Liver (tissue), 9 donors: ENCODE data around the gene PCDH9. TPM values are rescaled to one million over a fixed set of nuclear protein-coding genes. Genes with fewer than 3 reads are reported as not detected.

Experiments
- DNase-seq: peaks from one replicate; pipeline ENCODE4 v3.0.0-alpha.2; 2017; ENCODE audit warnings: low spot score
- H3K27ac ChIP-seq, 2 donors: one replicate each; pipeline ENCODE4 v1.7.0; 2013; ENCODE audit warnings: inconsistent platforms in 2 of 2, low read length in 2 of 2, control low read depth in 1 of 2, low read depth in 1 of 2, mild to moderate bottlenecking in 1 of 2
- H3K27me3 ChIP-seq, 4 donors: one replicate each; pipeline versions ENCODE4 v1.6.1 to v1.7.0; 2013; ENCODE audit warnings: low read length in 3 of 4, inconsistent platforms in 1 of 4, mild to moderate bottlenecking in 1 of 4, moderate library complexity in 1 of 4; ENCODE audit not compliant: control insufficient read depth in 4 of 4, insufficient read depth in 4 of 4
- H3K36me3 ChIP-seq, 4 donors: one replicate each; pipeline versions ENCODE4 v1.6.1 to v1.7.0; 2013; ENCODE audit warnings: low read length in 3 of 4, mild to moderate bottlenecking in 3 of 4, low read depth in 1 of 4, moderate library complexity in 1 of 4; ENCODE audit not compliant: control insufficient read depth in 4 of 4, insufficient read depth in 3 of 4
- H3K4me1 ChIP-seq, 4 donors: one replicate each; pipeline versions ENCODE4 v1.6.1 to v1.7.0; 2013; ENCODE audit warnings: low read length in 3 of 4, mild to moderate bottlenecking in 3 of 4, moderate library complexity in 1 of 4; ENCODE audit not compliant: control insufficient read depth in 4 of 4, insufficient read depth in 4 of 4
- H3K4me3 ChIP-seq, 3 donors: one replicate each; pipeline versions ENCODE4 v1.6.1 to v1.7.0; 2013; ENCODE audit warnings: low read length in 3 of 3, control low read depth in 1 of 3, low read depth in 1 of 3, mild to moderate bottlenecking in 1 of 3
- H3K9ac ChIP-seq, 2 donors: one replicate each; pipeline ENCODE4 v1.7.0; 2013; ENCODE audit warnings: low read length in 2 of 2, mild to moderate bottlenecking in 2 of 2, moderate library complexity in 2 of 2, control low read depth in 1 of 2, low read depth in 1 of 2
- H3K9me3 ChIP-seq, 4 donors: one replicate each; pipeline versions ENCODE4 v1.6.1 to v1.7.0; 2013; ENCODE audit warnings: low read length in 3 of 4; ENCODE audit not compliant: control insufficient read depth in 4 of 4
- ATF3 ChIP-seq: IDR thresholded peaks from 2 replicates; pipeline ENCODE4 v1.6.1; 2016; ENCODE audit warnings: antibody characterized with exemption
- CTCF ChIP-seq: fragments of 150-350 bp; IDR thresholded peaks from 2 replicates; pipeline ENCODE4 v1.5.1; 2017; ENCODE audit warnings: improper control_type of control experiment, low read depth, low read length; ENCODE audit not compliant: missing input control
- EGR1 ChIP-seq, 2 donors: IDR thresholded peaks; 2 replicates each; pipeline ENCODE4 v1.6.1; 2016 to 2018; ENCODE audit warnings: antibody characterized with exemption in 2 of 2, low read depth in 2 of 2
- FOXA1 ChIP-seq: IDR thresholded peaks from 2 replicates; pipeline ENCODE4 v1.6.1; 2016; ENCODE audit warnings: antibody characterized with exemption
- FOXA2 ChIP-seq: IDR thresholded peaks from 2 replicates; pipeline ENCODE4 v1.6.1; 2016; ENCODE audit warnings: antibody characterized with exemption
- GABPA ChIP-seq, 2 donors: IDR thresholded peaks in 1 of 2; conservative IDR thresholded peaks in 1 of 2; 2 replicates each; pipeline ENCODE4 v1.6.1; 2016; ENCODE audit warnings: antibody characterized with exemption in 2 of 2, mild to moderate bottlenecking in 1 of 2, moderate library complexity in 1 of 2
- HNF4A ChIP-seq, 2 donors: conservative IDR thresholded peaks; 2 replicates each; pipeline ENCODE4 v1.6.1; 2016; ENCODE audit warnings: antibody characterized with exemption in 2 of 2, mild to moderate bottlenecking in 2 of 2
- HNF4G ChIP-seq: IDR thresholded peaks from 2 replicates; pipeline ENCODE4 v1.6.1; 2016; ENCODE audit warnings: antibody characterized with exemption
- JUND ChIP-seq, 2 donors: IDR thresholded peaks; 2 replicates each; pipeline ENCODE4 v1.6.1; 2016; ENCODE audit warnings: antibody characterized with exemption in 2 of 2
- MAX ChIP-seq: IDR thresholded peaks from 2 replicates; pipeline ENCODE4 v1.6.1; 2016; ENCODE audit warnings: antibody characterized with exemption
- NR2F2 ChIP-seq: IDR thresholded peaks from 2 replicates; pipeline ENCODE4 v1.6.1; 2016; ENCODE audit warnings: antibody characterized with exemption
- RAD21 ChIP-seq, 2 donors: IDR thresholded peaks; 2 replicates each; pipeline ENCODE4 v1.6.1; 2016; ENCODE audit warnings: antibody characterized with exemption in 2 of 2, mild to moderate bottlenecking in 2 of 2
- RXRA ChIP-seq, 2 donors: IDR thresholded peaks; 2 replicates each; pipeline ENCODE4 v1.6.1; 2017 to 2018; ENCODE audit warnings: antibody characterized with exemption in 2 of 2, mild to moderate bottlenecking in 1 of 2
- SP1 ChIP-seq: IDR thresholded peaks from 2 replicates; pipeline ENCODE4 v1.6.1; 2018; ENCODE audit warnings: antibody characterized with exemption, mild to moderate bottlenecking
- TAF1 ChIP-seq: conservative IDR thresholded peaks from 2 replicates; pipeline ENCODE4 v1.6.1; 2016; ENCODE audit warnings: antibody characterized with exemption, mild to moderate bottlenecking
- YY1 ChIP-seq: IDR thresholded peaks from 2 replicates; pipeline ENCODE4 v1.6.1; 2016; ENCODE audit warnings: antibody characterized with exemption, mild to moderate bottlenecking
- ZBTB33 ChIP-seq: IDR thresholded peaks from 2 replicates; pipeline ENCODE4 v1.6.1; 2016; ENCODE audit warnings: antibody characterized with exemption
- whole genome bisulfite sequencing: extraction: QIAGEN DNeasy Blood & Tissue Kit; methylation state at CpG from one replicate; pipeline ENCODE4 v1.1.7; 2013; 5-methylcytosine and 5-hydroxymethylcytosine counted together
- polyA plus RNA-seq, 2 donors: library from polyadenylated mRNA; stranded (reverse) in 1 of 2; unstranded in 1 of 2; fragments of 200-250 nt in 1 of 2; fragments of >200 nt in 1 of 2; fragmentation: Nextera tagmentation in 1 of 2; extraction: Ambion mirVana in 1 of 2; gene quantifications; one replicate each; pipeline versions ENCODE4 v1.2.1 to v1.2.3, GENCODE V29; 2013 to 2015
- total RNA-seq, 2 donors: library from RNA; depleted of rRNA; stranded (reverse); fragments of >200 nt; gene quantifications; one replicate each; pipeline ENCODE4 v1.2.3, GENCODE V29; 2014
- TF ChIP-seq, protein P1 (sequence below): IDR thresholded peaks from 2 replicates; pipeline ENCODE4 v1.6.1; 2016; ENCODE audit warnings: antibody characterized with exemption, mild to moderate bottlenecking
- donor health status: healthy.
- donor health status: healthy.
- donor health status: healthy.
- donor health status: healthy.
- donor health status: healthy.

PCDH9 gene
- total and polyA plus RNA-seq, 4 donors: 0.90 to 4.0 (median 2.2) TPM

DNA sequence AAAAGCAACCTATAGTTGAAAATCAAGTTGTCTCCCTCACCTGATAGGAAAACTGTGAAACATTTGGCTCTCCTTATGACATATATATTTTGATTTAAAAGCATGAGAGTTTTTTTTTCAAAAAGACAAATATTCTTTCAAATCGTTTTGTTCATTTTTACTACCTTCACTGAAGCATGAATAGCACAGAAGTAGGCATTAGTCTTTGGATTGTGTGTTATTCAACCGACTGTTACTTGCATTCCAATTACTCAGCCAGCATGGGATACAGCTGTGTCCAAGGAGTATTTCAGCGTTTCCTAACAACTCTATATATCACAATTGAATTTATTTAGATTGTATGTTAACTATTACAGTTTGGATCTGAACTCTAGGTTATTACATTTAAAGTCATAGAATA lies 135.2 kb downstream of the PCDH9 start:
- TF ChIP-seq HNF4A (conservative IDR thresholded peaks at IDR 0.05) (no peak), JUND (IDR thresholded peaks at IDR 0.05) (no peak), ZBTB33 (no peak), ATF3 (no peak), NR2F2 (no peak), CTCF (no peak), HNF4G (no peak), YY1 (no peak), SP1 (no peak), FOXA1 (no peak), TAF1 (no peak)
- TF ChIP-seq, protein P1, sequence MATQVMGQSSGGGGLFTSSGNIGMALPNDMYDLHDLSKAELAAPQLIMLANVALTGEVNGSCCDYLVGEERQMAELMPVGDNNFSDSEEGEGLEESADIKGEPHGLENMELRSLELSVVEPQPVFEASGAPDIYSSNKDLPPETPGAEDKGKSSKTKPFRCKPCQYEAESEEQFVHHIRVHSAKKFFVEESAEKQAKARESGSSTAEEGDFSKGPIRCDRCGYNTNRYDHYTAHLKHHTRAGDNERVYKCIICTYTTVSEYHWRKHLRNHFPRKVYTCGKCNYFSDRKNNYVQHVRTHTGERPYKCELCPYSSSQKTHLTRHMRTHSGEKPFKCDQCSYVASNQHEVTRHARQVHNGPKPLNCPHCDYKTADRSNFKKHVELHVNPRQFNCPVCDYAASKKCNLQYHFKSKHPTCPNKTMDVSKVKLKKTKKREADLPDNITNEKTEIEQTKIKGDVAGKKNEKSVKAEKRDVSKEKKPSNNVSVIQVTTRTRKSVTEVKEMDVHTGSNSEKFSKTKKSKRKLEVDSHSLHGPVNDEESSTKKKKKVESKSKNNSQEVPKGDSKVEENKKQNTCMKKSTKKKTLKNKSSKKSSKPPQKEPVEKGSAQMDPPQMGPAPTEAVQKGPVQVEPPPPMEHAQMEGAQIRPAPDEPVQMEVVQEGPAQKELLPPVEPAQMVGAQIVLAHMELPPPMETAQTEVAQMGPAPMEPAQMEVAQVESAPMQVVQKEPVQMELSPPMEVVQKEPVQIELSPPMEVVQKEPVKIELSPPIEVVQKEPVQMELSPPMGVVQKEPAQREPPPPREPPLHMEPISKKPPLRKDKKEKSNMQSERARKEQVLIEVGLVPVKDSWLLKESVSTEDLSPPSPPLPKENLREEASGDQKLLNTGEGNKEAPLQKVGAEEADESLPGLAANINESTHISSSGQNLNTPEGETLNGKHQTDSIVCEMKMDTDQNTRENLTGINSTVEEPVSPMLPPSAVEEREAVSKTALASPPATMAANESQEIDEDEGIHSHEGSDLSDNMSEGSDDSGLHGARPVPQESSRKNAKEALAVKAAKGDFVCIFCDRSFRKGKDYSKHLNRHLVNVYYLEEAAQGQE: no peak
- Histone ChIP-seq H3K4me1 (no peaks in the 10 kb centered on the region), H3K27me3 (no peaks in the 10 kb centered on the region), H3K9me3 (no peaks in the 10 kb centered on the region), H3K4me3 (no peak overlapping the region), H3K27ac (no peak overlapping the region), H3K9ac (no peak overlapping the region), H3K36me3 (no peaks in the 10 kb centered on the region)
- no peak for DNase-seq
- 86% methylated on average over 3 of the region's 3 CpGs for WGBS

DNA sequence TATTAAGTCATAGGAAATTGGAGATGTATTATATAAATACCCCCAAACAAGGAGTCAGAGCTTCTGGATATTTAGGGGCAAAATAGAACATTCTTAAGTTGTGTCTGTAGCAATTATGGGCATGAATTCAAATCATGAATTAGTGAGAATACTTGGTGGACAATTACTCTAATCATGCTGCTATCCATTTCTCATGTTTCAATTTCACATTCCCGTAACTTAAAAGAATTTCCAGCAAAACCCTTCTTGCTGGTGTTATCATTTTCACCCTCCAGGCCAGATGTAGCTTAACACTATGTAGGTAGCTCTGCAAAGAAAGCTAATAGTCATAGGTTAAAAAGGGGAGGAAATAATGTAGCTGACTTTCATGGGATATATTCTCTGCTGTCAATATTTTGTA lies 136.1 kb downstream of the PCDH9 start:
- 89% methylated on average over 1 of the region's 1 CpG for WGBS
- no peaks in the 10 kb centered on the region for H3K36me3 ChIP-seq
- no peaks in the 10 kb centered on the region for H3K27me3 ChIP-seq
- H3K4me3 ChIP-seq: no peak overlapping the region
- no peak overlapping the region for H3K9ac ChIP-seq
- no peaks in the 10 kb centered on the region for H3K9me3 ChIP-seq
- no peaks in the 10 kb centered on the region for H3K4me1 ChIP-seq
- DNase-seq: no peak
- H3K27ac ChIP-seq: no peak overlapping the region
- no peak for TF ChIP-seq EGR1 (IDR thresholded peaks at IDR 0.05; ENCODE audit: low read depth in 2 of 2)
- TF ChIP-seq RAD21 (IDR thresholded peaks at IDR 0.05): no peak
- no peak for TF ChIP-seq FOXA2
- TF ChIP-seq ATF3: no peak
- TF ChIP-seq, protein P1: no peak
- no peak for TF ChIP-seq HNF4A (conservative IDR thresholded peaks at IDR 0.05)
- TF ChIP-seq YY1: no peak
- no peak for TF ChIP-seq NR2F2
- no peak for TF ChIP-seq GABPA (IDR thresholded peaks at IDR 0.05 in 1 of 2, conservative IDR thresholded peaks at IDR 0.05 in 1 of 2)
- TF ChIP-seq TAF1: no peak
- TF ChIP-seq JUND (IDR thresholded peaks at IDR 0.05): no peak
- TF ChIP-seq RXRA (IDR thresholded peaks at IDR 0.05): no peak
- TF ChIP-seq MAX: no peak
- no peak for TF ChIP-seq FOXA1
- no peak for TF ChIP-seq ZBTB33
